HepG2 (cell line): Measurements from ENCODE around the gene PPFIA3. TPM values are rescaled to one million over a fixed set of nuclear protein-coding genes. Genes with fewer than 3 reads are reported as not detected.
A peak's percentile ranks its signal among the peaks of the same experiment; 100 is the strongest.

Experiments
- BCL3 ChIP-seq: sonication (generic); formaldehyde crosslinking; IDR thresholded peaks from 2 replicates; pipeline ENCODE4 v1.5.1; 2020; ENCODE audit warnings: mild to moderate bottlenecking, missing genetic modification reagents, moderate library complexity
- CCAR2 ChIP-seq: fragments of 200-400 bp; formaldehyde crosslinking; optimal IDR thresholded peaks from 2 replicates; pipeline ENCODE3; 2018; ENCODE audit warnings: low read depth, mild to moderate bottlenecking, low read length, moderate library complexity
- HMG20A ChIP-seq: IDR thresholded peaks from 2 replicates; pipeline ENCODE4 v1.6.1; 2016; ENCODE audit warnings: borderline replicate concordance
- HMGXB4 ChIP-seq, 2 experiments: sonication (generic) in 1 of 2; formaldehyde crosslinking in 1 of 2; IDR thresholded peaks; 2 replicates each; pipeline versions ENCODE4 v1.4.0 to v1.6.1; 2018 to 2020; ENCODE audit warnings: missing genetic modification reagents in 2 of 2, borderline replicate concordance in 1 of 2, low read depth in 1 of 2, mild to moderate bottlenecking in 1 of 2, missing biosample characterization in 1 of 2
- KDM2A ChIP-seq: sonication (generic); formaldehyde crosslinking; IDR thresholded peaks from 2 replicates; pipeline ENCODE4 v1.4.0; 2020; ENCODE audit warnings: low read depth, missing genetic modification reagents, borderline replicate concordance
- KLF15 ChIP-seq: sonication (generic); formaldehyde crosslinking; IDR thresholded peaks from 2 replicates; pipeline ENCODE4 v1.8.1; 2023; ENCODE audit warnings: borderline replicate concordance, mild to moderate bottlenecking, inconsistent platforms, missing genetic modification reagents, mixed read lengths
- LBX2 ChIP-seq: sonication (generic); formaldehyde crosslinking; IDR thresholded peaks from 2 replicates; pipeline ENCODE4 v1.5.0; 2020; ENCODE audit warnings: missing genetic modification reagents, mild to moderate bottlenecking, borderline replicate concordance
- MYC ChIP-seq: sonication (generic); formaldehyde crosslinking; IDR thresholded peaks from 2 replicates; pipeline ENCODE4 v1.9.0; 2021; ENCODE audit warnings: missing genetic modification reagents, borderline replicate concordance
- NR2F1 ChIP-seq, 2 experiments: fragments of 450-650 bp in 1 of 2; formaldehyde crosslinking in 1 of 2; IDR thresholded peaks; 2 replicates each; pipeline versions ENCODE4 v1.5.0 to v1.6.1; 2016 to 2020; ENCODE audit warnings: mild to moderate bottlenecking in 1 of 2, missing compliant biosample characterization in 1 of 2, missing genetic modification reagents in 1 of 2, moderate library complexity in 1 of 2
- NR2F6 ChIP-seq, 2 experiments: IDR thresholded peaks; 2 replicates each; pipeline ENCODE4 v1.6.1; 2016; ENCODE audit warnings: antibody characterized with exemption in 1 of 2, mild to moderate bottlenecking in 1 of 2
- PITX1 ChIP-seq: sonication (generic); formaldehyde crosslinking; IDR thresholded peaks from 2 replicates; pipeline ENCODE4 v1.5.1; 2020; ENCODE audit warnings: mild to moderate bottlenecking, missing genetic modification reagents
- SALL2 ChIP-seq: sonication (generic); formaldehyde crosslinking; IDR thresholded peaks from 2 replicates; pipeline ENCODE4 v1.8.1; 2023; ENCODE audit warnings: mild to moderate bottlenecking, missing genetic modification reagents, inconsistent platforms
- SOX6 ChIP-seq, 2 experiments: fragments of 450-650 bp in 1 of 2; sonication (generic) in 1 of 2; formaldehyde crosslinking in 1 of 2; IDR thresholded peaks; 2 replicates each; pipeline versions ENCODE4 v1.4.0 to v1.6.1; 2017 to 2020; ENCODE audit warnings: antibody characterized with exemption in 1 of 2, mild to moderate bottlenecking in 1 of 2, missing genetic modification reagents in 1 of 2
- ZC3H13 ChIP-seq: sonication (generic); formaldehyde crosslinking; IDR thresholded peaks from 2 replicates; pipeline ENCODE4 v1.8.1; 2023; ENCODE audit warnings: mild to moderate bottlenecking, missing genetic modification reagents, moderate library complexity
- ZFP36L1 ChIP-seq: sonication (generic); formaldehyde crosslinking; IDR thresholded peaks from 2 replicates; pipeline ENCODE4 v1.8.0; 2022; ENCODE audit warnings: mild to moderate bottlenecking, missing genetic modification reagents, moderate library complexity
- ZNF180 ChIP-seq: sonication (generic); formaldehyde crosslinking; IDR thresholded peaks from 2 replicates; pipeline ENCODE4 v1.4.0; 2020; ENCODE audit warnings: low read depth, missing genetic modification reagents, borderline replicate concordance
- ZNF225 ChIP-seq: sonication (generic); formaldehyde crosslinking; IDR thresholded peaks from 2 replicates; pipeline ENCODE4 v1.4.0; 2020; ENCODE audit warnings: mild to moderate bottlenecking, missing genetic modification reagents
- ZNF282 ChIP-seq: fragments of 450-650 bp; IDR thresholded peaks from 2 replicates; pipeline ENCODE4 v1.6.1; 2018; ENCODE audit not compliant: partially characterized antibody
- ZNF749 ChIP-seq: sonication (generic); formaldehyde crosslinking; IDR thresholded peaks from 2 replicates; pipeline ENCODE4 v1.8.0; 2022; ENCODE audit warnings: mild to moderate bottlenecking, missing genetic modification reagents, moderate library complexity, borderline replicate concordance
- polyA plus RNA-seq, 8 experiments: library from polyadenylated mRNA; depleted of rRNA in 3 of 8; stranded (reverse) in 7 of 8; unstranded in 1 of 8; fragments of >200 nt; fragmentation: Illumina TruSeq in 4 of 8; extraction: Trizol in 4 of 8; gene quantifications; 2 replicates each; pipeline versions ENCODE4 v1.2.1 to v1.2.3, GENCODE V29; 2011 to 2016; ENCODE audit warnings: low read depth in 4 of 8, missing spikeins in 1 of 8, mixed read lengths in 1 of 8; ENCODE audit not compliant: insufficient read depth in 1 of 8
- total RNA-seq, 5 experiments: library from RNA; depleted of rRNA; stranded (reverse); fragments of >200 nt; fragmentation: Illumina TruSeq; extraction: Trizol; gene quantifications; 2 replicates each; pipeline ENCODE4 v1.2.3, GENCODE V29; 2016; ENCODE audit warnings: low read depth in 1 of 5
- TF ChIP-seq, protein P1 (sequence below): sonication (generic); formaldehyde crosslinking; IDR thresholded peaks from 2 replicates; pipeline ENCODE4 v1.5.1; 2020; ENCODE audit warnings: mild to moderate bottlenecking, missing genetic modification reagents

The PPFIA3 gene
- total and polyA plus RNA-seq, 2 of the 13 experiments (the other 11 are each of a cell fraction or from before 2014, with no cell fraction given) = 6.7 to 8.6 TPM

DNA sequence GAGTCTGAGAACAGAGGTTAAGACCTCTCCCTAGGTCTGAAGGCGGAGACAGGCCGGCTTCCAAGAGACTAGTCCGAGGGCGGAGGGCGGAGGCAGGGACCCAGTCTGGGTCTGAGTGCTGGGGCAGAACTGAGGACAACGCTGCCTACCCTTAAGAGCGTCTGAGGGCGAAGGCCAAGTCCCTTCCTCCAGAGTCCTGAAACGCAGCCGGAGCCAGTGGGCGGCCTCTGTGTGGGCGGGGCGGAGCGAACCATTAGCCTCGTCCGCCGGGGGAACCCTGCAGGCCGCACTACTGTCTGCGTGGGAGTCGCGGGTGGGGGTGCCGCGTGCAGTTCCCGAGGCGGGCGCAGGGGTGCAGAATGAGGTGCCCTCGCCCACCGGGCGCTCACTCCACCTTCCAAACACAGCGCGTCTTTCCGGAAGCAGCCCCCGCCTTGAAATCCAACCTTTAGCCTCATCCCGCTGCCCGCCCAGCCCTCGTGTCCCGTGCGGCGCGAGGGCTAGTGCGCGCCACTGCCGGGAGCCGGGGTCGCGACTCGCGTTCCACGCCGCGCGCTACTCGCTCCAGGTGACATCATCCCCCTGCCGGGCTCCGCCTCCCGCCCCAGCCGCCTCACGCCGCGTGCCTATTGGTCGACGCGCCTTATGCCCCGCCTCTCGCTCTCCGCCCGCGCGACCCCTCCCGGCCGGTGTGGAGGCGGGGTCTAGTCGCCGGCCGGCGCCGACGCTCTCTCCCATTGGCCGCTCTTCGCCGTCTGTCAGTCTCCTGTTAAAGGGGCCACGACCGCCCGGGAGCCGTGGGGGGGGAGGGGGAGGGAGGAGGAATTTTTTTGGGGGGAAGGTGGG, 556 bp upstream of the PPFIA3 start, which contains the start of gene C19orf73 (continued):
- no peak for TF ChIP-seq NR2F6 (IDR thresholded peaks at IDR 0.05)
- no peak for TF ChIP-seq NR2F6 (CRISPR knock-in tag; IDR thresholded peaks at IDR 0.05)
- peak; percentile 84; the same call in 1 of the 2 replicates for TF ChIP-seq ZFP36L1 (CRISPR knock-in tag)
- TF ChIP-seq SALL2 (CRISPR knock-in tag) = peak; percentile 81; the same call in 1 of the 2 replicates
- TF ChIP-seq ZNF282 = no peak
- no peak for TF ChIP-seq CCAR2
- TF ChIP-seq MYC (CRISPR knock-in tag) = peak; percentile 88
- TF ChIP-seq LBX2 (CRISPR knock-in tag) = peak; percentile 61; the same call in 1 of the 2 replicates
- TF ChIP-seq KDM2A (CRISPR knock-in tag) = peak; percentile 92
- TF ChIP-seq PITX1 (CRISPR knock-in tag) = peak; percentile 74
- TF ChIP-seq ZNF180 (CRISPR knock-in tag) = no peak
- peak; percentile 75; the same call in 1 of the 2 replicates for TF ChIP-seq BCL3 (CRISPR knock-in tag)
- peak; percentile 71; the same call in 1 of the 2 replicates for TF ChIP-seq ZNF749
- TF ChIP-seq SOX6 (IDR thresholded peaks at IDR 0.05) = no peak
- peak; percentile 67; the same call in 1 of the 2 replicates for TF ChIP-seq SOX6 (CRISPR knock-in tag; IDR thresholded peaks at IDR 0.05)
- TF ChIP-seq KLF15 (CRISPR knock-in tag) = peak; percentile 65; the same call in 1 of the 2 replicates
- no peak for TF ChIP-seq HMG20A (CRISPR knock-in tag)
- 0 out of 2 replicates have a peak, but pooled peaks have one; percentile 41 for TF ChIP-seq ZC3H13 (CRISPR knock-in tag)
- TF ChIP-seq ZNF225 (CRISPR knock-in tag) = peak; percentile 93; the same call in 1 of the 2 replicates
- TF ChIP-seq HMGXB4 (CRISPR knock-in tag; IDR thresholded peaks at IDR 0.05; ENCODE audit: borderline replicate concordance in 1 of 2, low read depth in 1 of 2) = peak; percentile 33 to 77; a peak in 2 of 4 replicates
- TF ChIP-seq NR2F1 (CRISPR knock-in tag; IDR thresholded peaks at IDR 0.05) = 0 out of 4 replicates have a peak, but pooled peaks of 1 of the 2 experiments have one; percentile 53
- TF ChIP-seq, protein P1, sequence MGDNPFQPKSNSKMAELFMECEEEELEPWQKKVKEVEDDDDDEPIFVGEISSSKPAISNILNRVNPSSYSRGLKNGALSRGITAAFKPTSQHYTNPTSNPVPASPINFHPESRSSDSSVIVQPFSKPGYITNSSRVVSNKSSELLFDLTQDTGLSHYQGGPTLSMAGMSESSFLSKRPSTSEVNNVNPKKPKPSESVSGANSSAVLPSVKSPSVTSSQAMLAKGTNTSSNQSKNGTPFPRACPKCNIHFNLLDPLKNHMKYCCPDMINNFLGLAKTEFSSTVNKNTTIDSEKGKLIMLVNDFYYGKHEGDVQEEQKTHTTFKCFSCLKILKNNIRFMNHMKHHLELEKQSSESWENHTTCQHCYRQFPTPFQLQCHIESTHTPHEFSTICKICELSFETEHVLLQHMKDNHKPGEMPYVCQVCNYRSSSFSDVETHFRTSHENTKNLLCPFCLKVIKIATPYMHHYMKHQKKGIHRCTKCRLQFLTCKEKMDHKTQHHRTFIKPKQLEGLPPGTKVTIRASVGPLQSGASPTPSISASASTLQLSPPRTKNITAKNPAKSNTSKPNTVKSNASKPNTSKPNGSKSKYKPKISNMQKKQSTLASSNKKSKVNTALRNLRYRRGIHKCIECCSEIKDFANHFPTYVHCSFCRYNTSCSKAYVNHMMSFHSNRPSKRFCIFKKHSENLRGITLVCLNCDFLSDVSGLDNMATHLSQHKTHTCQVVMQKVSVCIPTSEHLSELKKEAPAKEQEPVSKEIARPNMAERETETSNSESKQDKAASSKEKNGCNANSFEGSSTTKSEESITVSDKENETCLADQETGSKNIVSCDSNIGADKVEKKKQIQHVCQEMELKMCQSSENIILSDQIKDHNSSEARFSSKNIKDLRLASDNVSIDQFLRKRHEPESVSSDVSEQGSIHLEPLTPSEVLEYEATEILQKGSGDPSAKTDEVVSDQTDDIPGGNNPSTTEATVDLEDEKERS (CRISPR knock-in tag) = peak; percentile 65; the same call in 1 of the 2 replicates
